NCI-H2196 treated with DMSO at 0.1 percent for 48 hours (cell line): Measurements from ENCODE around the gene C9orf152.
"Not testable (repeated sequence)": the region's sequence is repeated elsewhere in the genome, so short reads cannot be mapped to it uniquely, and the experiment has no call there.

Source experiments
- DNase-seq: peaks from one replicate; lab custom pipeline; 2025; ENCODE audit not compliant: unreplicated experiment; lab: John Stamatoyannopoulos, UW

C9orf152 gene, protein sequence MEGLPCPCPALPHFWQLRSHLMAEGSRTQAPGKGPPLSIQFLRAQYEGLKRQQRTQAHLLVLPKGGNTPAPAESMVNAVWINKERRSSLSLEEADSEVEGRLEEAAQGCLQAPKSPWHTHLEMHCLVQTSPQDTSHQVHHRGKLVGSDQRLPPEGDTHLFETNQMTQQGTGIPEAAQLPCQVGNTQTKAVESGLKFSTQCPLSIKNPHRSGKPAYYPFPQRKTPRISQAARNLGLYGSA

DNA sequence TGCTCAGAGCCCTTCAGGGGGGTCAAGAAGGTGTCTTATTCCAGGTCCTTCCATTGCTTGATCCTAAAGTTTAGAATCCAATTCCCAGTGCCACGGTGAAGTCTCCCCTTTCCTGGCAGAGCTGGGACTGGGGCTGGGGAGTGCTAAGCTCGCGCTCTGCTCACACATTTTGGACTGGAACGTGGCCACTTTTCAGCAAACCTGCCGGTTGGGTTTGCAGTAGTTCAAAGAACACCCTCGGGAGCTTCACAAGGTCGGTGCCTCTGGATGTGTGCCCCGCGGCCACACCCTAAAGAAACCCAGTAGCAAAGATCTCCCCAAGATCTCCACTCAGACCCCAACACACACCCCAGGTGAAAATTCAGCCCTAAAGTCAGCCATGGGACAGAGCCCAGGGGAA lies at the start of gene C9orf152:
TSS of gene C9orf152 (minus strand) at position 129 of the 400 bp plus-strand sequence. CDS start 580 bp downstream, outside the sequence.
- no peak for DNase-seq

DNA sequence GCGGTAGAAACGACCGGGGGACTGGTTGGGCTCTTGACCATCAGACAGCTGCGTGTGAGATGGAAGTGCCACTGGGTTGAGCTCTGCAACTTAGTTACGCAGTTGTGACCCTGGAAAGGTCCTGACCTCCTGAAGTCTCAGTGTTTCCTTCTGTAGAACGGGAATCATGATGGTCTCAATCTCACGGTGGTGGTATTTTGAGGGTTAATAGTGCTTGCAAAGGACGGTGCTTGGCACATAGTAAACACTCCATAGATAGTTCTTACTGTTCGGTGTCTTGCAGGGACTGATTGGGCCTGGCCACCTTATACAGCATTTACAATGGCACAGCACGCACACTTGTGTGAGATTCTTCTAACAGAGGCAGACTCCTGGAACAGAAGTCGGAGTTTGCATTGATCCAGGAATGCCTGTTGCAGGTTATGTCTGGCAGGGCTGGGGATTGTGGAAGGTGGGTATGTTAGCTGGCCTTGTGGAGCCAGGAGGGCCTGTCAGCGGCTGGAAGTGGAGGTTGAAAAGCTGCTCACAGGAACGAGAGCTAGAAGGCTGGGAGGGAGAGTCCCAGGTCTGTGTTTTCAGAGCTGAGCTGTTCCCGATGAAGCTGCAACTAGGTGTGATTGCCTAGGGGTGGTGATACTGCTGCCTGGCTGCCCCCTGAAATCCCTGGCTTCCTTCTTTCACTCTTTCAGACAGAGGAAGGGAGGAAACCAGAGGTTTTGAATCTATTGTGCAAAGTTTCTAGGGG lies 49.3 kb upstream of the C9orf152 start:
- no peak for DNase-seq

DNA sequence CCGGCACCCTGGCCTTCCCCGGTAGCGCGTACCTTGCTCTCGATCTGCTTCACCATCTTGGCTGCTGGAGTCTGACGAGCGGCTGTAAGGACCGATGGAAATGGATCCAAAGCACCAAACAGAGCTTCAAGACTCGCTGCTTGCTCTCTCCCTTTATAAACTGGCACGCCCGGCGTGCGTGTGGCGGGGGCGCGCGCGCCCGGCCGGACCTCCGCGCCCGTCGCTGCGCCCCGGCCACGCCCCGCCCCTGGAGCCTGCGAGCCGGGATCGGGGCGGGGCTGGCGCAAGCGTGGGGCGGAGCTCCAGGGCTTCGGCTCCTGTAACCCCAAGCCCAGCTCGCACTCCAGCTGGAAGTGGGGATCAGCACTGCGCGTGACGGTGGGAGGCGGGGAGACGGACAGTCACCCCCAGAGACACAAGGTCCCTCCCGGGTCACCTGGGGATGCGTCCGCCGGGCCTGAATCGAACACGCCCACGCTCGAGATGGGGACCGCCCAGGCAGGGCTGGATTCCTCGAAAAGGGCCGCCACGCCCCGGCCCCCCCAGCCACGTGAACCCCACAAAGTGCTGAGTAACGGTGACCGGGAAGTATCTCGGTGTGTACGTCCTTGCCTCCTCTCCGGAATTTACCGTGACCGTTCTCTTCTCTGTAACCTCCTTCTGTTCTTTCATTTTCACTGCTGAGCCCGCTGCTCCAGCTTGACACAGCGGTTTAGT lies 48.6 kb upstream of the C9orf152 start, which contains the start of gene TXN:
TSS of gene TXN (minus strand) at position 128 of the 717 bp plus-strand sequence. CDS start at position 56, 72 bp downstream.
- DNase-seq: peak; percentile 64

DNA sequence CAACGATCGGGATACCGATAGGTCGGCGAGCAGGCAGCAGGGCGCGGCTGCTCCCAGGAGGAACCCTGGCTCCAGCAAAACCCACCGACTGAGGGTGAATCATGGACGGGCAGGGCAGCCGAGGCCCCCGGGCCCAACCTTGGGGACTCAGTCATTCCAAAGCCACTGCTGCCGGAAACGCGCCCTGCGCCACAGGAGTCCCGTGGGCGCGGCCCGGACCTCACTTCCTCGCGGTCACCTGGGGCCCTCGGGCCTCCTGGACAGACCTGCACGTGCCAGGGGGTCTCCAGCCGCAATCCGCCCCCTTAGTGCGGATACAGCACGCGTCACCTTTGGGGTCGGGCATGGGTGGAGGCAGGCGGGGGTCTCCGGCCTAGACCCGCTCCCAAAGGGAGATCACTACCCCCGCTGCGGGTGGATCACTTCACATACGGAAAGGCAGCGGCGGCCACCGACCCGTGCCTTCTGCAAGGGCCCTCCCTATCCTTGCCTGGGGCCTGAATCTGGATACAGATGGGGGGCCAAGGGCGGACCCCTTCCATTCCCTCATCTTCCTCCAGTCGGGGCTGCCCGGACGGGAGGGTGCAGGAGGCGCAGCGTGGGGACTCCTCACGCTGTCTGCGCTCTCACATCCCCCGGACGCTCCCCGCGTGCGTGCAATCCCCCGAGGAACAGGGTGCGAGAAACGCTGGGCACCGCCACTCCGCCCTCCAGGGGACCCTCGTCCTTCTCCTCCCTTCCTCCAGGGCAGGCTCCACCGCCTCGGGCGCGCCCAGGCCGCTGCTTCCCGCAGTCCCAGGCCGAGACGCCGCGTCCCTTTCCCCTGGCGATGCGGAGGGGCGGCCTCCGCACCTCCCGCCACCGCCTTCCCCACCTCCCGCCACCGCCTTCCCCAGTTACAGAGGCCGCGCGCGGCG lies 47.8 kb upstream of the C9orf152 start:
- no peak for DNase-seq

DNA sequence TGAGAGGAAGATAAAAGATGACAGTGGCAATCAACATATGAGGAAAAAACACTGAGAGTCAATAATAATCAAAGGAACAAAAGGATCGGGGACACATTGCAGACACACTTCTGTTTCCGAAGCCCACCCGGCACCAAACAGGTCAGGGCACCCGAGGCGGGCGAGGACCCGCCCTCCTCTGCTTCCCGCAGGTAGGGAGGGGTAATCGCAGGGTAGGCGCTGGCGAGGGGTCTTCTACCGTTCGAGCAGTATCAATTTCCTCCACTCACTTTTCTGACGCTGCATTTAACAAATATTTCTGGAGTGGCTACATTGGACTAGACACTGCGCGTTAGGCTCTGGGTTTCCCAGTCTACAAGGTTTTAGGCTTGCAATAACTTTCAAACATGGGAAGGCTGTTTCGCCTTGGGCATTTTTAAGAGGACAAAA lies 47.1 kb upstream of the C9orf152 start:
- DNase-seq: no peak

DNA sequence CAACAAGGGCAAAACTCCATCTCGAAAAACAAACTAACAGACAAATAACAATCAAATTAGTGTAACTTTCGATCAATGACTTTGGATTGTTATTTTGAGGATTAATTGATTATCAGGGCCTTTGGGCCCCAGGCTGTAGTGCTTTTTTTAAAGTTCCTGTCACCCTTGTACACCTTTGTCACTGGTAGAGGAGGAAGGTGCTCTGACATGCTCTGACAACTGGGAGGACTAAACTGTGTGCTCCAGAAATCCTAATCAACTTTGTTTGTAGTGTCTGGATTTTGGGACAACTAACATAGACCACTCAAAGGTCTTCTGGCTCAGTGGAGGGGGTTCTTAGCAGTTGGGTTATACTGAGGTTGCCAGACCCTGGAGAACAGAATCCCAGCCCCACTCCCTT lies 46.5 kb upstream of the C9orf152 start:
- no peak for DNase-seq

DNA sequence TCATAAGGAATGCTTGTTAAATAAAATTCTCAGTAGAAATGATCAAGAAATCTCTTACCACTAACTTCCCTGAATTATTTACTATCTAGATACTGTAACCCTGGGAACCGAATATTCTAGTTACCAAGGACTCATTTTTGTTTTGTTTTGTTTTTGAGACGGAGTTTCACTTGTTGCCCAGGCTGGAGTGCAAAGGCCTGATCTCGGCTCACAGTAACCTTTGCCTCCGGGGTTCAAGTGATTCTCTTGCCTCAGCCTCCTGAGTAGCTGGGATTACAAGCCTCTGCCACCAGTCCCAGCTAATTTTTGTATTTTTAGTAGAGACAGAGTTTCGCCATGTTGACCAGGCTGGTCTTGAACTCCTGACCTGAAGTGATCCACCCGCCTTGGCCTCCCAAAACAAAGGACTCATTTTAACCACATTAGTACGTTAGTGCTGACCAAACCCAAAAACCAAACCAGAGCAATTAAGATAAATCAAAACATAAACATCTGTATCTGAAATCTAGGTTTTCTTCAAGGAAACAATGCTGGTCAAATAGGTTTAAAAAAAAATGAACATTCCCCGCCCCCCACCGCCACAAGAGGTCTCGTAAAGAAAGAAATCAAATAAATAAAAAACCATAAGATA lies 44.7 kb upstream of the C9orf152 start:
- DNase-seq: no peak

DNA sequence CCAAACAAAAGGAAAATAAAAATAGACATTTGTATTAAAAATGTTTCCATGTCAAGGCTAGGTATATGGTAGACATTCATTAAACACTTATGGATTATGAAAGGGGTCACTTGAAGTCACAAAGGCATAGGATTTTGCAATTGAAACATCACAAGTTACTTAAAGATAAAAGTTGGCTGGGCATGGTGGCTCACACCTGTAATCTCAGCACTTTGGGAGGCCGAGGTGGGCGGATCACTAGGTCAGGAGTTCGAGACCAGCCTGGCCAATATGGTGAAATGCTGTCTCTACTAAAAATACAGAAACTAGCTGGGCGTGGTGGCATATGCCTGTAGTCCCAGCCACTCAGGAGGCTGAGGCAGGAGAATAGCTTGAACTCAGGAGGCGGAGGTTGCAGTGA lies 43.8 kb upstream of the C9orf152 start:
- not testable (repeated sequence) for DNase-seq

DNA sequence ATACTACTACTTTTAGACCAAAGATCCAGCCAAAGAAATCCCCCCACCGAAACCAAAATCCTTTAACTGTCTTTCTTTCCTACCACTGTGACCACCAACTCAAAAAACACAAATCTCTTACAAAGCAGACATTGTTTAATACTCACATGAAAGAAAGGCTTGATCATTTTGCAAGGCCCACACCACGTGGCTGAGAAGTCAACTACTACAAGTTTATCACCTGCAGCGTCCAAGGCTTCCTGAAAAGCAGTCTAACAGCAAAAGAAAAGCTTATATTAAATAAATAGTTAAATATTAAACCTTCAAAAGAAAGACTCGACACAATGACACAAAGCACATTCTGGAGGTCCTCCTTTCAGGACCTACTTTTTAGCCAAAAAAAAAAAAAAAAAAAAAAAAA lies 43.3 kb upstream of the C9orf152 start:
- no peak for DNase-seq

DNA sequence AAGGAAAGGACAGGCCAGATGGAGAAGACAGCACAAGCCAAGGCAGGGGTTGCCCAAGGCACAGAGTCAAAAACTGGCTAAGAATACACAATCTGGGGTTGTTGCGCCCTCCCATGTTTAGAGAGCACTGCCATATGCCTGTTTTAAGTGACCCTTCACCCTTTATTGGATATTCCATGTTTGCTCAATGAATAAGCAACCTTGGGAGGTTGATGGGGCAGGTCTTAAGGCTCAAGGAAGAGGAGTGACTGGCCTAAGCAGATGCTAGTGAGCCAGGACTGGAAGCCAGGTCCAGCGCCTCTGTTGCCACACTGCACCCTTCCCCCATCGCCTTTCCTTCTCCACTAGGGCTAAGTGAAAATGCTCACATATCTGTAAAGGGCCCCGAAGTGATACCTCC lies 41.6 kb upstream of the C9orf152 start:
- no peak for DNase-seq

DNA sequence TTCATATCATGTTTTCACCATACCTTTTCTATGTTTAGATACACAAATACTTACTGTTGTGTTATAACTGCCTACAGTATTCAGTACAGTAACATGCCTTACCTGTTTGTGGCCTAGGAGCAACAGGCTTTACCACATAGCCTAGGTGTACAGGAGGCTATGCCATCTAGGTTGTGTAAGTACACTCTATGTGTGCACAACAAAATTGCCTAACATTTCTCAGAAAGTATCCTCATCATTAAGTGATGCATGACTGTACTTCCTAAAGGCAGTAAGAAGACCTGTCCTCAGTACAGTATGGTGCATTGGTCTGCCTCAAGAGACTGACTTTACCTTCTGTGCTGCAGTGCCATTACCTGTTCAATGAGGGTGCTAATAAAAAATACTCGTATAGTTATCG lies 40.4 kb upstream of the C9orf152 start:
- DNase-seq: no peak

DNA sequence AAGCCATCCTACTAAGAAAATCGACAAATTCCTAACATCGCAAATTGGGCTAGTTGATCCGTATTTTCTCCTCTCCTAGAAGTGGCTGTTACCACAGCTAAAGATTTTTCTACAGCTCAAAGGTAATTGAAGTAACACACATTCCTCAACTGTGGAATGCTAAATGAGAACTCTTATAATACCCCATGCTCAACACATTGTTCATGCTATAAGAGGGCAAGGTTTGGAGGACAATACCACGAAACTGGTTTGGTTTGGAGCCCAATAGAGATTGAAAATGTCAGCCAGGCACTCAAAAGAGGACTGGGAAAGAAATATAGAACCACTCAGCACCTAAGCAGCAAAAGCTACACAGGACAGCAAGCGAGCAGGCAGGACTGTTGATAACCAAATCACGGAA lies 38.3 kb upstream of the C9orf152 start:
- DNase-seq: no peak

DNA sequence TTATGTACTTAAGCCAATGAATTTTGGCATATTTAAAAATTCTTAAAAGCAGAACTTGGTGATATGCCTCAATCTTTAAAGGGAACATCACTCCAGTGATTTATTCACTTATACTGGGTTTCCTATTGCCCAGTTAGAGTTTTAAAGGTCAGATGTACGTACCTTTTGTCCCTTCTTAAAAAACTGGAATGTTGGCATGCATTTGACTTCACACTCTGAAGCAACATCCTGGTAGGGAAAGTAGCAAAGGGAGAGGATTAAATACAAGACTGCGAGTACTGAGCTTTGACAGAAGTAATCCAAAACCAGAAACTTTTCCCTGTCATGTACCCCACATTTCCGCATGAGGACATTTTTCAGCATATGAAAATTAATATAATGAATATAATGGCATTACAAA lies 36.7 kb upstream of the C9orf152 start:
- DNase-seq: no peak

DNA sequence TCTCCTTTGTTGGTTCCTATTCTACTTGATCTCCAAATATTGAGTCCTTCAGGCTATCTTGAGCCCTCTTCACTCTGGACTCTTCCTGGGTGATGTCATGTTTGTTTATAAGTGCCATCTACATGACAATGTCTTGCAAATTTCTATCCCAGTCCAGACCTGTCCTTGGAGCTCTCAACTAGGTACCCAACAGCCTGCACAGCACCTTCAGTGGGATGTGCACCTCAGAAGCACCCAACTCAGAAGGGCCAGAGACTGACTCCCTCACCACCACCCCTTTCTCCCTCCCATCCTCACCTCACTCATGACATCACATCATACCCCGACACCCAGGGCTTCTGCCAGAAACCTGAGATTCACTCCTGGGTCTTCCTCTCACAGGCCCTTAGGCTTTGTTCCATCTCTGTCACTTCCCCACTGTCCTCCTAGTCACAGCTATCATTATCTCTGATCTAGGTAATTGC lies 33.9 kb upstream of the C9orf152 start:
- no peak for DNase-seq

DNA sequence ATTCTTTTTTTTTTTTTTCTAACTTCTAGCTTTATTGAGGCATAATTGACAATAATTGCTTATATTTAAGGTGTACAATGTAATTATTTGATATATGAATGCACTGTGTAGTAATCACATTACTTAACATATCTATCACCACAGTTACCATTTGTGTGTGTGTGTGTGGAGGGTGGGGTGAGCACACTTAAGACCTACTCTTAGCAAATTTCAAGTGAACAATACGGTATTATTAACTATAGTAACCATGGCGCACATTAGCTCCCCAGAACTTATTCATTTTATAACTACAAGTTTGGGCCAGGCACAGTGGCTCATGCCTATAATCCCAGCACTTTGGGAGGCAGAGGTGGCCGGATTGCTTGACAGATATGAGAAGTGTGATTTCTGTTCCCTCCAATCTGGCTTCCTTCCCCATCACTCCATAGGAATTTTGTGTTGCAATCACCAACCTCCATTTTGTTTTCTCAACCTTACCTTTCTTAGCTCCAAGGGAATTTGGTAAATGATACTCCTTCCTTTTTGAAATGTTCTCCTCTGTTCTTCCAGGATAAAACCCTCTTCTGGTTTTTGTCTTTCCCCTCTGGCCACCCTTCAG lies 33.4 kb upstream of the C9orf152 start:
- DNase-seq: no peak

DNA sequence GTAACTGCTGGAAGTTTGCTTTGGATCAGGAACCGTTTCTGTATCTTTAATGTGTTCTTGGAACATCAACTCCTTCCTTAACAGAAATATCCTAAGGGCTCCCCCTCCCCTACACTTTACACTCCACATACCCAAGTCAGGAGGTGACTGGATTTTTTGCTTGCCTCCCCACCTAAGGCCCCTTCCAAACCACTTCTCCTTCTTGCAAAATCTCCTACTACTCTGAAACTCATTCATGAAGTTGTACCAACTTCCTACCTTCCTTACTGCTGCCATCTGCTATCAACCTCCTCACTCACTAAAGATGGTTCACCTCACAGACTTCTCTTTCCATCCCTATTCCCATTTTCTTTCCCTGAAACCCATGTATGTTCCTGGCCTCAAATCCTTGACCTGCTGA lies 32.2 kb upstream of the C9orf152 start:
- no peak for DNase-seq

DNA sequence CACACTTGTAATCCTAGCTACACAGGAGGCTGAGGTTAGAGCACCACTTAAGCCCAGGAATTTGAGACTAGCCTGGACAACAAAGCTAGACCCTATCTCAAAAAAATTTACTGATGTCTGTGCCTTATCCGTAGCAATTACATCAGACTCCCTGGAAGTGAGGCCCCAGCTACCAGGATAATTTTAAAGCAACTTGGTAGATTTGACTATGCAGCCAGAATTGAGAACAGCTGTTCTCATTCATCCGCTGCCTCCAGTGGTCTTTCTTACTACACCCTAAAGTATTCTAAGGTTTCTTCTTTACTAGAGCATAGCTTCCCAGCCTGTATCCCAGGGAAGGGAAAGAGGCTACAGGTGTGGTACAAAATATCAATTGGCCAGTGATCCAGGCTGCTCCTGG lies 20.4 kb upstream of the C9orf152 start:
- DNase-seq: no peak

DNA sequence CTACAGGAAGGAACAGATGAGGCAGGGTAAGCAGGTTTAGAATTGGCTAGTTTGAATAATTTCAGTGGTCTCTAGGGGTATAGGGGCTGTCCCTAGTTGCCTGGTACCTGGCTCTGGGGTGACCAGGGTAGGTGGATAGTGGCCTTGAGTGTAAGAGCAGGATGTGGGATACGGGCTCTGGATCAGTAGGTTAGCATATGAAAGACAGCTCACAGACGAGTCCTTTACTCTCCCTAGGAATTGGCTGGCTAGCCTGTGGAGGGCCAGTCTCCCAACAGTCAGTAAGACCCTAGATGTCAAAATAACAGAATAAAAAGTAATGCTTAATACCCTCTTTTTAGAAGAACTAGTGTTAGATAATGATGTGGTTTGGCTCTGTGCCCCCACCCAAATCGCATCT lies 16.6 kb upstream of the C9orf152 start:
- no peak for DNase-seq

DNA sequence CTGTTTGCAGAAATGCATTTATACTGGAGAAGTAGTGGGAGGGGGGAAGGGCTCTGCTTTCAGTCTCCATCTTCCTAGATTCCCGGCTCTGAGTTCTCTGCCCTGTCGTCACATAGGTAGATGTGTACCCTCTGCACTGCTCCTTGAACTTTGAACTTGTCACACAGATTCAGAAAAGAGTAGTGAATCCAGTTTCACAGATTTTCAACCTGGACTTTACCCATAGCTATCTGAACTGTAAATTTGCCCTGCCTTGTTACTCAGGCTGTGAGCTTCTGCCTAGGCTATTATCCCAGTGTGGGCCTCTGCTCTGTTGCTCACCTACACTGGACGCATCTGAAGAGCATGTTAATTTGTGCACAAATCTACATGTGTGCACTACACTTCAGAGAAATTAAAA lies 12.8 kb upstream of the C9orf152 start:
- DNase-seq: no peak

DNA sequence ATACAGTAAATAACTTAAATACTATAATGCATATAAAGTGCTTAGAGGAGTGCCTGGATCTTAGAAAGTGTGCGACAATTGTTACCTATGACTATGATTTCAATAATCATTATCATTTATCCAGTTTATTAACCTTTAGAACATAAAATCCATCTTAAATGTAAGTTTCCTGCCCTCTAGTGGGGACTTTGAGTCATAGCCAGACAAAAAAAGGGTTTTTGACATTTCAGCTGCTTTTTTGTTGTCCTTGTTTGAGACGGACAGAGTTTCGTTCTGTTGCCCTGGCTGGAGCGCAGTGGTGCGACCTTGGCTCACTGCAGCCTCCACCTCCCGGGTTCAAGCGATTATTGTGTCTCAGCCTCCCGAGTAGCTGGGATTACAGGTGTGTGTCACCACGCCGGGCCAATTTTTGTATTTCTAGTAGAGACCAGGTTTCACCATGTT lies 9.7 kb upstream of the C9orf152 start:
- peak; percentile 78 for DNase-seq
